Myometrial cell (primary cell): ENCODE measurements around the gene TRANK1. TPM values are rescaled to one million over a fixed set of nuclear protein-coding genes. Genes with fewer than 3 reads are reported as not detected.

Experiments
- total RNA-seq: library from RNA; depleted of rRNA; stranded (reverse); fragments of >200 nt; gene quantifications from 2 replicates; pipeline ENCODE4 v1.2.3, GENCODE V29; 2015

TRANK1 gene
- total RNA-seq, result 4.3 and 6.0 TPM in 2 replicates

DNA sequence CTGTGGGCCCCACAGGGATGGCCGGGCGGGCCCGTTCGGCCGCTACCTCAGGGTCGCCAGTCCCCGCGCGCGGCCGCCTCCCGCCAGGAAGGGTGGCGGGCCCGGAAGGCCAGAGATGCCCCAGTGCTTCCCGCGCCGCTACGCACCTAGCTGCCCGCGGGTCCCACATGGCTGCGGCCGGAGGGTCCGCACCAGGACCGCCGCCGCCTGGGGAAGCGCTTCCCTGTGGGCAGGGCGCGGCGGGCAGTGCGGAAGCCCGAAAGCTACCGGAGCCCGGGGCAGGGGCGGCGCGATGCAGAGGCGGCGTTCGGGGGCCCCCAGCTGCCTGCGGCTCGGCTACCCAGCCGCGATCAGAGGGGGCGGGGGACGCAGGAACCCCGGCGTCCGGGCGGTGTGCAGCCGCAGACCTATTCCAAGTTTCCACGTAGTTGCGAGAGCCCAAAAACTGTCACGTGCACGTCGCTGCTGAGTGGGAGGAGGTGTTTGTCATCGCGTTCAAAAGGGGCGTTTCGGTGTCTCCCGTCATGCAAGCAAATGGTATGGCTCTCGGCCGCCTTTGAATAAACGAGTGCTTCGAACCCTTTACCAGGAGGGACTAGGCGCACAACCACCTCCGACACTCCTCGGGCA is at the start of gene TRANK1:
Gene TRANK1, minus strand, starts transcription at position 414 of the 630 bp plus-strand sequence. Its CDS starts 245 bp downstream, at position 169.

DNA sequence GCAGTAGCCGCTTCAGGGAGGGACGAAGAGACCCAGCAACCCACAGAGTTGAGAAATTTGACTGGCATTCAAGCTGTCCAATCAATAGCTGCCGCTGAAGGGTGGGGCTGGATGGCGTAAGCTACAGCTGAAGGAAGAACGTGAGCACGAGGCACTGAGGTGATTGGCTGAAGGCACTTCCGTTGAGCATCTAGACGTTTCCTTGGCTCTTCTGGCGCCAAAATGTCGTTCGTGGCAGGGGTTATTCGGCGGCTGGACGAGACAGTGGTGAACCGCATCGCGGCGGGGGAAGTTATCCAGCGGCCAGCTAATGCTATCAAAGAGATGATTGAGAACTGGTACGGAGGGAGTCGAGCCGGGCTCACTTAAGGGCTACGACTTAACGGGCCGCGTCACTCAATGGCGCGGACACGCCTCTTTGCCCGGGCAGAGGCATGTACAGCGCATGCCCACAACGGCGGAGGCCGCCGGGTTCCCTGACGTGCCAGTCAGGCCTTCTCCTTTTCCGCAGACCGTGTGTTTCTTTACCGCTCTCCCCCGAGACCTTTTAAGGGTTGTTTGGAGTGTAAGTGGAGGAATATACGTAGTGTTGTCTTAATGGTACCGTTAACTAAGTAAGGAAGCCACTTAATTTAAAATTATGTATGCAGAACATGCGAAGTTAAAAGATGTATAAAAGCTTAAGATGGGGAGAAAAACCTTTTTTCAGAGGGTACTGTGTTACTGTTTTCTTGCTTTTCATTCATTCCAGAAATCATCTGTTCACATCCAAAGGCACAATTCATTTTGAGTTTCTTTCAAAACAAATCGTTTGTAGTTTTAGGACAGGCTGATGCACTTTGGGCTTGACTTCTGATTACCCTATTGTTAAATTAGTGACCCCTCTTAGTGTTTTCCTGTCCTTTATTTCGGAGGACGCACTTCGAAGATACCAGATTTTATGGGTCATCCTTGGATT is 48.8 kb upstream of the TRANK1 start, which contains the start of gene MLH1:
Gene MLH1, plus strand, starts transcription at position 193 of the 958 bp plus-strand sequence. Its CDS starts 30 bp downstream, at position 223.

DNA sequence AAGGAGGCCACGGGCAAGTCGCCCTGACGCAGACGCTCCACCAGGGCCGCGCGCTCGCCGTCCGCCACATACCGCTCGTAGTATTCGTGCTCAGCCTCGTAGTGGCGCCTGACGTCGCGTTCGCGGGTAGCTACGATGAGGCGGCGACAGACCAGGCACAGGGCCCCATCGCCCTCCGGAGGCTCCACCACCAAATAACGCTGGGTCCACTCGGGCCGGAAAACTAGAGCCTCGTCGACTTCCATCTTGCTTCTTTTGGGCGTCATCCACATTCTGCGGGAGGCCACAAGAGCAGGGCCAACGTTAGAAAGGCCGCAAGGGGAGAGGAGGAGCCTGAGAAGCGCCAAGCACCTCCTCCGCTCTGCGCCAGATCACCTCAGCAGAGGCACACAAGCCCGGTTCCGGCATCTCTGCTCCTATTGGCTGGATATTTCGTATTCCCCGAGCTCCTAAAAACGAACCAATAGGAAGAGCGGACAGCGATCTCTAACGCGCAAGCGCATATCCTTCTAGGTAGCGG is 48.0 kb upstream of the TRANK1 start, which contains the start of gene EPM2AIP1:
Gene EPM2AIP1, minus strand, starts transcription at position 326 of the 520 bp plus-strand sequence. Its CDS starts 54 bp downstream, at position 272.

Other genes starting within 250 kb of the TRANK1 start
- gene DCLK3, start 180.5 kb downstream of the TRANK1 start, total RNA-seq, result not detected in 2 replicates
- 7.6 and 18.5 TPM in 2 replicates for gene EPM2AIP1, start 48.1 kb upstream of the TRANK1 start, total RNA-seq
- gene MLH1, start 48.5 kb upstream of the TRANK1 start, total RNA-seq, result 49.8 and 54.5 TPM in 2 replicates
- gene LRRFIP2, start 229.5 kb upstream of the TRANK1 start, total RNA-seq, result 34.9 and 48.6 TPM in 2 replicates